GM19463 (cell line): ENCODE results near the gene CFHR4.
"Not testable (repeated sequence)": the region's sequence is repeated elsewhere in the genome, so short reads cannot be mapped to it uniquely, and the experiment has no call there.

Source experiments
- ATAC-seq: cut with Tn5 transposase; IDR thresholded peaks from one replicate; pipeline ENCODE4 v1.9.1; 2021; ENCODE audit warnings: mild to moderate bottlenecking, moderate library complexity; ENCODE audit not compliant: unreplicated experiment

CFHR4 gene

GRCh38 chr1:196933531-196934189, 45.8 kb downstream of the CFHR4 start:
- no peak for ATAC-seq

- ATAC-seq: not testable (repeated sequence)
Observed at GRCh38 chr1:196941474-196941873, 53.6 kb downstream of the CFHR4 start.

- ATAC-seq: not testable (repeated sequence)
Observed at GRCh38 chr1:196943568-196943967, 55.7 kb downstream of the CFHR4 start, which contains the start of gene CFHR2. Gene CFHR2, plus strand, starts transcription at chr1:196943738. Its CDS starts 143 bp downstream, at chr1:196943881.

GRCh38 chr1:196951711-196952394, 64.0 kb downstream of the CFHR4 start:
- peak; percentile 95 for ATAC-seq

- no peak for ATAC-seq
Observed at GRCh38 chr1:196954778-196955177, 66.9 kb downstream of the CFHR4 start.

- no peak for ATAC-seq
Observed at GRCh38 chr1:196955926-196956325, 68.1 kb downstream of the CFHR4 start.

- ATAC-seq: peak; percentile 74
Observed at GRCh38 chr1:196960854-196961253, 73.0 kb downstream of the CFHR4 start.
